NCI-H2107 treated with DMSO at 0.1 percent for 48 hours (cell line): ENCODE measurements around the gene MAN1C1.

Experiments used
- DNase-seq: peaks from one replicate; lab custom pipeline; 2025; ENCODE audit not compliant: unreplicated experiment; lab: John Stamatoyannopoulos, UW

Gene MAN1C1

GRCh38 chr1:25797939-25798338 is 181.3 kb downstream of the MAN1C1 start:
- DNase-seq = no peak

- no peak for DNase-seq
Measured at GRCh38 chr1:25798666-25799351, 182.2 kb downstream of the MAN1C1 start.

- DNase-seq = no peak
Measured at GRCh38 chr1:25799352-25799934, 182.9 kb downstream of the MAN1C1 start.

- DNase-seq = no peak
Measured at GRCh38 chr1:25799935-25800702, 183.5 kb downstream of the MAN1C1 start, which contains the start of gene SELENON. SELENON (plus strand) TSS chr1:25800193; CDS start chr1:25800231, 38 bp downstream.

- DNase-seq = no peak
Measured at GRCh38 chr1:25800703-25801377, 184.2 kb downstream of the MAN1C1 start.

GRCh38 chr1:25802915-25803314 is 186.3 kb downstream of the MAN1C1 start:
- DNase-seq = no peak

- no peak for DNase-seq
Measured at GRCh38 chr1:25803368-25803767, 186.8 kb downstream of the MAN1C1 start.

GRCh38 chr1:25804244-25804963 is 187.8 kb downstream of the MAN1C1 start:
- DNase-seq = no peak

- no peak for DNase-seq
Measured at GRCh38 chr1:25804964-25805862, 188.6 kb downstream of the MAN1C1 start.

- no peak for DNase-seq
Measured at GRCh38 chr1:25805863-25806225, 189.3 kb downstream of the MAN1C1 start.

- DNase-seq = no peak
Measured at GRCh38 chr1:25806418-25806817, 189.8 kb downstream of the MAN1C1 start.

- no peak for DNase-seq
Measured at GRCh38 chr1:25807480-25808390, 191.1 kb downstream of the MAN1C1 start.

- no peak for DNase-seq
Measured at GRCh38 chr1:25808481-25809244, 192.1 kb downstream of the MAN1C1 start.

- DNase-seq = no peak
Measured at GRCh38 chr1:25809283-25809926, 192.8 kb downstream of the MAN1C1 start.

GRCh38 chr1:25809929-25810328 is 193.3 kb downstream of the MAN1C1 start:
- no peak for DNase-seq

- peak; percentile 49 for DNase-seq
Measured at GRCh38 chr1:25810341-25811299, 194.0 kb downstream of the MAN1C1 start.
